KMS-11 (cell line): ENCODE results near the gene RASD2.
"Not testable (repeated sequence)": the region's sequence is repeated elsewhere in the genome, so short reads cannot be mapped to it uniquely, and the experiment has no call there.

Source experiments
- H2AFZ ChIP-seq: fragments of 200-600 bp; sonication (generic); 2 replicates; pipeline ENCODE4 v1.6.1; 2016; ENCODE audit warnings: antibody characterized with exemption, mixed run types, low read depth
- H3K27ac ChIP-seq: fragments of 200-600 bp; sonication (generic); 2 replicates; pipeline ENCODE4 v1.6.1; 2016; ENCODE audit warnings: mild to moderate bottlenecking, mixed run types
- H3K27me3 ChIP-seq: fragments of 200-600 bp; sonication (generic); 2 replicates; pipeline ENCODE4 v1.6.1; 2017; ENCODE audit warnings: mild to moderate bottlenecking, low read depth, mixed run types, moderate library complexity; ENCODE audit not compliant: insufficient read depth
- H3K36me3 ChIP-seq: fragments of 200-600 bp; sonication (generic); 2 replicates; pipeline ENCODE4 v1.6.1; 2017; ENCODE audit warnings: mild to moderate bottlenecking, mixed run types; ENCODE audit not compliant: insufficient read depth
- H3K4me1 ChIP-seq: fragments of 200-600 bp; sonication (generic); 2 replicates; pipeline ENCODE4 v1.6.1; 2016; ENCODE audit warnings: mild to moderate bottlenecking, low read depth, mixed run types; ENCODE audit not compliant: poor library complexity, severe bottlenecking
- H3K4me2 ChIP-seq: fragments of 200-600 bp; sonication (generic); 2 replicates; pipeline ENCODE4 v1.7.0; 2016; ENCODE audit warnings: mild to moderate bottlenecking, mixed run types
- H3K4me3 ChIP-seq: fragments of 200-600 bp; sonication (generic); IDR thresholded peaks from 2 replicates; pipeline ENCODE4 v1.6.1; 2017; ENCODE audit warnings: low read depth, low read length, mixed read lengths; ENCODE audit not compliant: insufficient read depth
- H3K79me2 ChIP-seq: fragments of 200-600 bp; sonication (generic); 2 replicates; pipeline ENCODE4 v1.6.1; 2016; ENCODE audit warnings: low read depth, mixed run types; ENCODE audit not compliant: insufficient read depth
- H3K9ac ChIP-seq: fragments of 200-600 bp; sonication (generic); 2 replicates; pipeline ENCODE4 v1.6.1; 2016; ENCODE audit warnings: mild to moderate bottlenecking, mixed run types
- H4K20me1 ChIP-seq: fragments of 200-600 bp; sonication (generic); 2 replicates; pipeline ENCODE4 v1.6.1; 2016; ENCODE audit warnings: mild to moderate bottlenecking, mixed run types; ENCODE audit not compliant: insufficient read depth
- CTCF ChIP-seq: fragments of 200-600 bp; sonication (generic); conservative IDR thresholded peaks from 2 replicates; pipeline ENCODE4 v1.6.1; 2017; ENCODE audit warnings: low read depth, mild to moderate bottlenecking, antibody characterized with exemption, low read length, moderate library complexity, mixed read lengths

Gene RASD2

GRCh38 chr22:35510951-35511350, 29.7 kb upstream of the RASD2 start:
- Histone ChIP-seq H2AFZ (no peak overlapping the region), H3K27me3 (peaks cover 3% of the 10 kb centered on the region; the same call in 1 of the 2 replicates), H3K4me2 (no peak overlapping the region), H4K20me1 (no peaks in the 10 kb centered on the region), H3K4me1 (no peaks in the 10 kb centered on the region), H3K36me3 (no peaks in the 10 kb centered on the region), H3K79me2 (no peaks in the 10 kb centered on the region), H3K9ac (no peak overlapping the region), H3K4me3 (no peak overlapping the region), H3K27ac (no peak overlapping the region)
- TF ChIP-seq CTCF = no peak

DNA sequence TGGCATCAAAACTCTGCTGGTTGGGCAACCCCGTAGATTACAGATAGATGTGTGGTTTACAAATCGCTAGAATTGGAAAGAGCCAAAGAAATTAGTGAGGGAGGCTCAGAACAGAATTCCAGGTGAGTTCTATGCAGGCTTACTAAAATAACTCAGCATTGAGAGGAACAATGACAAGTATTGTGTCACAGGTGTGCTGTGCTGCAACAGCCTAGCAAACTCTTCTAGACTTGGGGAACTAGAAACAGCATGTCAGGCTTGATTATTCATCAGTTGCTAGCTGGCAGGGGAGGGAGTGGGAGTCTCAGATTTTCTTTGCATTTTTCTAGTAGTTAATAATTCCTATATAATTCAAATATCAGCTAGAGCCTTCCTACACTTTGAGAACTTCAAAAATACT, 26.3 kb upstream of the RASD2 start:
- H3K4me3 ChIP-seq = no peak overlapping the region
- H3K36me3 ChIP-seq = no peaks in the 10 kb centered on the region
- no peak overlapping the region for H2AFZ ChIP-seq
- TF ChIP-seq CTCF = no peak
- no peaks in the 10 kb centered on the region for H4K20me1 ChIP-seq
- H3K9ac ChIP-seq = no peak overlapping the region
- no peak overlapping the region for H3K27ac ChIP-seq
- H3K4me1 ChIP-seq = no peaks in the 10 kb centered on the region
- H3K79me2 ChIP-seq = no peaks in the 10 kb centered on the region
- peaks cover 7% of the 10 kb centered on the region for H3K27me3 ChIP-seq
- H3K4me2 ChIP-seq = no peak overlapping the region

GRCh38 chr22:35515952-35516351, 24.7 kb upstream of the RASD2 start:
- not testable (repeated sequence) for H3K27ac ChIP-seq, H2AFZ ChIP-seq, H4K20me1 ChIP-seq, H3K9ac ChIP-seq, H3K4me3 ChIP-seq, H3K4me1 ChIP-seq, H3K27me3 ChIP-seq, H3K79me2 ChIP-seq, H3K36me3 ChIP-seq, H3K4me2 ChIP-seq

DNA sequence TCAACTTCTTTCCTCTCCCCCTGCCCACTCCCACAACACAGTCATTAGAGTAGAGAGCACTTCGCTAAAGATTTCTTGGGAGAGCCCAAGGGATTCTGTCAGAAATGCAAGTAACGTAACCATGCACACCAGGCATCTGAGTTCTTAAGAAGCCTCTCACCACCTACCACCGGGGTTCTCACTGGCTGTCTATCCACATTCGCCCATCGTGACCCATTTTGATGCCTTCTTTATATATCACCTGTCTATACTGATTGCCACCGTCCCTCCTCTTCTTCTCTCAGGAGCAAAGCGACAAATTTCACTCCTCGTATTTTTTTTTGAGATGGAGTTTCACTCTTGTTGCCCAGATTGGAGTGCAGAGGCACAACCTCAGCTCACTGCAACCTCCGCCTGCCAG, 23.9 kb upstream of the RASD2 start:
- no peak overlapping the region for H3K4me3 ChIP-seq
- H3K79me2 ChIP-seq = no peaks in the 10 kb centered on the region
- no peaks in the 10 kb centered on the region for H3K36me3 ChIP-seq
- H3K9ac ChIP-seq = no peak overlapping the region
- peaks cover 8% of the 10 kb centered on the region for H3K27me3 ChIP-seq
- no peak overlapping the region for H3K27ac ChIP-seq
- no peaks in the 10 kb centered on the region for H3K4me1 ChIP-seq
- H3K4me2 ChIP-seq = no peak overlapping the region
- H2AFZ ChIP-seq = no peak overlapping the region
- H4K20me1 ChIP-seq = no peaks in the 10 kb centered on the region
- TF ChIP-seq CTCF = no peak

- no peak for TF ChIP-seq CTCF
- H3K27me3 ChIP-seq = peaks cover 13% of the 10 kb centered on the region
- H3K27ac ChIP-seq = no peak overlapping the region
- no peaks in the 10 kb centered on the region for H3K4me1 ChIP-seq
- no peak overlapping the region for H3K9ac ChIP-seq
- no peaks in the 10 kb centered on the region for H3K36me3 ChIP-seq
- H3K79me2 ChIP-seq = no peaks in the 10 kb centered on the region
- no peak overlapping the region for H3K4me3 ChIP-seq
- no peaks in the 10 kb centered on the region for H4K20me1 ChIP-seq
- no peak overlapping the region for H2AFZ ChIP-seq
- no peak overlapping the region for H3K4me2 ChIP-seq
Observed at GRCh38 chr22:35517207-35517606, 23.4 kb upstream of the RASD2 start.
